OCI-M2 (cell line): ENCODE measurements around the gene SENP1.

Experiments
- DNase-seq: peaks from one replicate; lab custom pipeline; 2025; ENCODE audit not compliant: unreplicated experiment; lab: John Stamatoyannopoulos, UW

Gene SENP1

GRCh38 chr12:48068457-48068856, 37.4 kb downstream of the SENP1 start:
- DNase-seq = no peak

- no peak for DNase-seq
Measured at GRCh38 chr12:48067250-48067938, 38.5 kb downstream of the SENP1 start.

GRCh38 chr12:48065041-48065440, 40.8 kb downstream of the SENP1 start:
- no peak for DNase-seq

GRCh38 chr12:48063530-48063929, 42.3 kb downstream of the SENP1 start:
- DNase-seq = no peak

- no peak for DNase-seq
Measured at GRCh38 chr12:48061938-48062719, 43.8 kb downstream of the SENP1 start.

GRCh38 chr12:48060474-48060873, 45.4 kb downstream of the SENP1 start:
- no peak for DNase-seq

- DNase-seq = no peak
Measured at GRCh38 chr12:48058771-48059170, 47.1 kb downstream of the SENP1 start.

- no peak for DNase-seq
Measured at GRCh38 chr12:48054955-48055821, 50.7 kb downstream of the SENP1 start.

GRCh38 chr12:48053883-48054282, 52.0 kb downstream of the SENP1 start:
- DNase-seq = no peak

- no peak for DNase-seq
Measured at GRCh38 chr12:48053122-48053521, 52.8 kb downstream of the SENP1 start.

- DNase-seq = no peak
Measured at GRCh38 chr12:48051681-48052080, 54.2 kb downstream of the SENP1 start.

GRCh38 chr12:48050174-48050573, 55.7 kb downstream of the SENP1 start:
- no peak for DNase-seq

- DNase-seq = no peak
Measured at GRCh38 chr12:48045965-48046518, 59.8 kb downstream of the SENP1 start.

GRCh38 chr12:48045061-48045846, 60.6 kb downstream of the SENP1 start:
- DNase-seq = no peak

GRCh38 chr12:48044396-48044795, 61.5 kb downstream of the SENP1 start:
- DNase-seq = no peak

GRCh38 chr12:48043771-48044170, 62.1 kb downstream of the SENP1 start:
- no peak for DNase-seq

GRCh38 chr12:48041591-48042423, 64.1 kb downstream of the SENP1 start:
- DNase-seq = no peak

GRCh38 chr12:48040354-48040753, 65.5 kb downstream of the SENP1 start:
- DNase-seq = no peak

GRCh38 chr12:48039151-48039550, 66.7 kb downstream of the SENP1 start:
- no peak for DNase-seq

GRCh38 chr12:48038085-48038484, 67.8 kb downstream of the SENP1 start:
- no peak for DNase-seq
